ENCODE results near the gene IFNK.
"Not testable (repeated sequence)": the region's sequence is repeated elsewhere in the genome, so short reads cannot be mapped to it uniquely, and the experiment has no call there.

IFNK gene, protein sequence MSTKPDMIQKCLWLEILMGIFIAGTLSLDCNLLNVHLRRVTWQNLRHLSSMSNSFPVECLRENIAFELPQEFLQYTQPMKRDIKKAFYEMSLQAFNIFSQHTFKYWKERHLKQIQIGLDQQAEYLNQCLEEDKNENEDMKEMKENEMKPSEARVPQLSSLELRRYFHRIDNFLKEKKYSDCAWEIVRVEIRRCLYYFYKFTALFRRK

DNA sequence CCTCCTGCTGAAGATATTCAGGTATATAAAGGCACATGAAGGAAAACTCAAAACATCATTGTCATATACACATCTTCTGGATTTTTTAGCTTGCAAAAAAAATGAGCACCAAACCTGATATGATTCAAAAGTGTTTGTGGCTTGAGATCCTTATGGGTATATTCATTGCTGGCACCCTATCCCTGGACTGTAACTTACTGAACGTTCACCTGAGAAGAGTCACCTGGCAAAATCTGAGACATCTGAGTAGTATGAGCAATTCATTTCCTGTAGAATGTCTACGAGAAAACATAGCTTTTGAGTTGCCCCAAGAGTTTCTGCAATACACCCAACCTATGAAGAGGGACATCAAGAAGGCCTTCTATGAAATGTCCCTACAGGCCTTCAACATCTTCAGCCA lies at the start of gene IFNK:
Gene IFNK (plus strand): TSS at position 55 of the 400 bp plus-strand sequence. CDS start 47 bp downstream, at position 102.
- DNase-seq = no peak

DNA sequence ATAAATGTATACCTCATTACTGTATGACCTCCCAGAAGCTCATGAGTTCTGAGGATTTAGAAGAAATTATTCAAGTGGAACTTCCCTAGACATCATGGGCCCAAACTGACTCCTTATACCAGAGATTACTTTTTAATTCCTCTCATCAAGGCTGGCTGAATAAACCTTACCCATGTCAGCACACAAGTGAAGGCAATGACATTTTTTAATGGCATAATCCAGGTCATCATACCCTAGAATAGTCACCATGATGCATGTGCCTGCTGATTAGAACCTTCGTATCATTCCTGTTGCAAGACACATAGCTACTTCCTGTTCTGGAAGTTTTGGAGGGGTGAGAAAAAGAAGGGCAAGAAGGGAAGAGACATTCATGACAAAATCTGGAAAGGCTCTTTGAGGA lies 49.8 kb upstream of the IFNK start:
- DNase-seq = no peak

GRCh38 chr9:27475057-27475595 lies 49.0 kb upstream of the IFNK start:
- DNase-seq = no peak

GRCh38 chr9:27476870-27477515 lies 47.1 kb upstream of the IFNK start:
- DNase-seq = no peak

GRCh38 chr9:27478322-27478721 lies 45.8 kb upstream of the IFNK start:
- no peak for DNase-seq

GRCh38 chr9:27482709-27483108 lies 41.4 kb upstream of the IFNK start:
- no peak for DNase-seq

DNA sequence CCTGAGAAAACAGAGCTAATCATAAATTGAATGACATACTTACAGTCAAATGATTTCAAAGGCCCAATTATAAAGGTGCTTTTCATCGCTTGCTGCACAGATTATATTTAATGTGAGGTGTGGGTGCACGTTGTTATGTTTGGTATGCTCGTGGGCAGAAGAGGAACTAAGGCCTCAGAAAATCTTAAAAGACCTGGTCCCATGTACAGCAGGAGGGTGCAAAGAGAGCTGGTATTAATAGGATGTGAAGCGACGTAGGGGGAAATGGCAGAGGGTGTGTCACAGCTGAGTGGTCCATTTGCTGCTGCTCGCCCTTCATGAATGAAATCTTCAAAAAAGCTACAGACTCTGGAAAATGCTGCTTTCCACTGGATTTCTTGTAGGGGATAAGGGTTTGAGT lies 40.5 kb upstream of the IFNK start:
- no peak for DNase-seq

- no peak for DNase-seq
Observed at GRCh38 chr9:27485158-27485557, 38.9 kb upstream of the IFNK start.

GRCh38 chr9:27487128-27487640 lies 36.9 kb upstream of the IFNK start:
- DNase-seq = no peak

DNA sequence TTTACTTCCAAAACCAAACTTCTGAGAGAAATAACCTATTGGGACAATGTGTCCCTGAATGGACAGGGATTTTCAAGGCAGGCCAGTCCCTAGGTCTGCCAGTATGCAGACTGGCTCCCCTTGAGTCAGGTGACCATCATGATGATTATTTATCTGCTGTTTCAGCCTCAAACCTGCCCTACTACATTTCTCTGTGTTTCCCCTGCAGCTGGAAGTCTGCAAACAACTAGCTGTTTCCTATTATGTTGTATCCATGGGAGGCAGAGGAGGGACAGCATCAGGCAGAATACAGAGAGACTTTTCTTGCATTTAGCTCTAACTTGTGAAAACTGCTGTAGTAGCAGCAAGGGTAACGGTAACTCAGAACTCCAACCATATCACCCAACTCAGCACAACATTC lies 36.2 kb upstream of the IFNK start:
- DNase-seq = no peak

GRCh38 chr9:27489087-27489876 lies 34.8 kb upstream of the IFNK start:
- DNase-seq = no peak

DNA sequence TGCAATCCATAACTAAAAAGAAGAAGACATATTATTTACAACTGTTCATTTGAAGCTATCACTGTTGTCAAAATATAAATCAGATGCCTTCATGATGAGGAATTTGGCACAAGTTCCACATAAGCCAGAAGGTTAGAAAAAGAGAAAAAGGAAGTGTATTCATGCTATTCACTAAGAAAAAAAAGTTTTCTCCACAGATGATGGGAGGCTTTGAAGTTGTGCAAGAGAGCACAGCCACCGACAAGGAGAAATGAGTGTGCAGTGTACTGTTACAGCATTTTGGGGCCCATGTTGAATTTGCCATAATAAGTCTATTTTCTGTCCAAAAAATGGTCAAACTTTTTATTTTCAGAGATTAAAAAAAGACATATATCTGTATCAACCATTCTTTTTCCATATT lies 32.9 kb upstream of the IFNK start:
- DNase-seq = no peak

DNA sequence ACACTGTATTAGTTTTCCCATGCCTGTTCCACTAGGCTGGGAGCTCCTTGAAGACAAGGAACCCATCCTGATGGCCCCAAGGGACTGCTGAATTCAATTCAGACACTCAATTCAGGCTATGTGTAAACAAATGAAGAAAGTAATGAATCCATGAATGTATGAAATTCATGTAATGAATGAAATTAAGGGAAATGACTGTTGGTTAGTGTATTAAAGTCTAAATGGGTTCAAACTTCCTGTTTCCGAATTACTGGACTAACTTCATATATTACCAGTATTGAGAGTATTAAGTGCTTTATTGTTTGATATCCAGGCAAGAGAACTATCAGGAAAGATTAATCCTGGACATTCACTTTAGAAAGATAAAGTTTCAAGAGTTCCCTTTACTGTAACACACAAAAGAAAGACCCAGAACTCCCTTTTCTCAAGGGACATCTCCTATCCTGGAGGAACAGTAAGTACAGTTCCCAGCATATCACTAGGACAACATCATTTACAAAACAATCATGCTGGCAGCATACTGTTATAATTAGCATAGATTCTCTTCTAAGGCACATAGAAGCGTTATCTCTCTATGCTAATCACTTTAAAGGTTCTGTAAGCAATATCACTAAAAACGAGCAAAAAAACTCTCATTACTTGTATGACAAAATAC lies 28.5 kb upstream of the IFNK start:
- DNase-seq = no peak

GRCh38 chr9:27496135-27496504 lies 28.0 kb upstream of the IFNK start:
- DNase-seq = no peak

DNA sequence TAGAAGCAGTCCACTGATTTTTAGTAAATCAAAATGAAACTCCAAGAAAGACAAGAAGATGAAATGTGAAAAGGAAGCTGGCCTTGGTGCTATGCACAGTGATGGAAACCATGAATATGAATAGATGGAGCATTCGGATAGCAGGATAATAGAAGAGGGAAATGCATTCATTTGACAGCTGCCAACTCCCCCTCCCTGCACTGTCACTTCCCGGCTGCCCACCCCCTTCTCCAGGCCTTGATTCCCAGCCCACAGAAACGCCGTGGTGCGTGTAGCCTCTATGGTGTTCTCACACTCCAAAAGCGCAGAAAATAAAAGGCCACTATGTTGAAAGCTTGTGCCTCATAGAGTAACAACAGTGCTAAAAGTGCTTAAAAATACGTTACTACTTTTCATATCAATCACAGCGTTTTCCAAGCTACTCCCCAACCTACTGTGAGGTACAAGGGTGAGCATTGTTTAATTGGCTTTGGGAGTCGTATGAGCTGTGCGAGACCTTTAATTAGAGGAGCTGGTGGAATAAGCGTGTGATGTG lies 26.1 kb upstream of the IFNK start:
- no peak for DNase-seq

DNA sequence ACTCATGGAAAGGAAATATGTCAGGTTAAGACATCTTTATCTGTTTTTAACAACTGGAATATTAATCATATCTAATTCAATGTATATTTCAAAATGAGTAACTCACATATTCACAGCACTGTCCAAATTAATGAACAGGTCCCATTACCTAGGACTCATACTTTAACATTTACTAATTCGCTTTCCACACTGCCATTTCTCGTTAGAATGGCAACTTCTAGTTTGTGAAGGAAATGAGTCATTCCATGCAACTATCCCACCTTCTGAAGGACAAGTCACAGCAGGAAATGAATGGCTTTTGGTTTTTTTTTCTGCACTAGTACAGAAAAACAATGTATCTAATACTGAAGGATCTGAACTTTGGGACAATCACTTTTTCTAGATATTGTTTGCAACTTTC lies 24.6 kb upstream of the IFNK start:
- no peak for DNase-seq

- not testable (repeated sequence) for DNase-seq
Observed at GRCh38 chr9:27500902-27501301, 23.2 kb upstream of the IFNK start.

GRCh38 chr9:27503623-27504022 lies 20.5 kb upstream of the IFNK start:
- DNase-seq = no peak

DNA sequence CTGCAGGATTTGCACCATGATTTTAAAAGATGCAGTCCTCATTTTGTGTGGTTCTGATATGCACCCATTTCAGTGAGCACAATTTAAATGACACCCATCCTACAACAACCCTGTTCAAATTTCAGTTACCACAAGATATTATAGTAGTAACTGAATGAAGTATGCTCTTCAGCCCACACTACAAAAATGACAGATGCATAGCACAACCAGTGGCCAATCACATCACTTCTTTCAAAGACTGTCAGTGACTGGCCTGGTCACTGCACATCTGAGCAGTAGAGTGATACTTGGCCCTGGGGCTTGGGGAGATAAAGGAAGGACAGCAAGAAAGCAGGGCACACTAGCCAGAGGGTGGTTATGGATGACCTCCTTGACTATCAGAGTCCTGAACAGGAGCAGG lies 19.8 kb upstream of the IFNK start:
- DNase-seq = no peak

DNA sequence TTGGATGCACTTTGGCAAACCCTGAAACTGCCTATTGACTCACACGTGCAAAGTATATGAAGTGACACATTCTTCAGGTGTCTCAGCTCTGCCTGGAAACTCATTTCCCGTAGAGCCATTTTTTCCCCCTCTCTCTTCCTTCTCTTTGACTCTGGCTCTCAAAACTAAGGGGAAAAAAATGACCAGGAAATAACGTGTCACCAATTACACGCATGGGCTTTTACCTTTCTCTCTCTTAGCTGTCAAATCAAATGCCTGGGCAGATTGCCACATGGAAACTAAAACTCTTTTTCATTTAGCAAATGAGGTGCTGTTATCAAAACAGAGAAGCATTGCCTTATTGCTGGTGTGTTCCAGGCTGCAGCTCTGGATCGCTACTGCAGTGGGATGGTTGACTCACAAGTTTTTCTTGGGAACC lies 18.3 kb upstream of the IFNK start:
- no peak for DNase-seq

GRCh38 chr9:27506981-27507380 lies 17.1 kb upstream of the IFNK start:
- DNase-seq = no peak

GRCh38 chr9:27510780-27511179 lies 13.3 kb upstream of the IFNK start:
- DNase-seq = no peak

GRCh38 chr9:27511771-27512170 lies 12.3 kb upstream of the IFNK start:
- DNase-seq = no peak
